HG03097 (cell line): ENCODE measurements around the gene PTPRM.

Experiments
- ATAC-seq: cut with Tn5 transposase; IDR thresholded peaks from one replicate; pipeline ENCODE4 v1.9.1; 2021; ENCODE audit not compliant: unreplicated experiment, low FRiP score

The PTPRM gene

DNA sequence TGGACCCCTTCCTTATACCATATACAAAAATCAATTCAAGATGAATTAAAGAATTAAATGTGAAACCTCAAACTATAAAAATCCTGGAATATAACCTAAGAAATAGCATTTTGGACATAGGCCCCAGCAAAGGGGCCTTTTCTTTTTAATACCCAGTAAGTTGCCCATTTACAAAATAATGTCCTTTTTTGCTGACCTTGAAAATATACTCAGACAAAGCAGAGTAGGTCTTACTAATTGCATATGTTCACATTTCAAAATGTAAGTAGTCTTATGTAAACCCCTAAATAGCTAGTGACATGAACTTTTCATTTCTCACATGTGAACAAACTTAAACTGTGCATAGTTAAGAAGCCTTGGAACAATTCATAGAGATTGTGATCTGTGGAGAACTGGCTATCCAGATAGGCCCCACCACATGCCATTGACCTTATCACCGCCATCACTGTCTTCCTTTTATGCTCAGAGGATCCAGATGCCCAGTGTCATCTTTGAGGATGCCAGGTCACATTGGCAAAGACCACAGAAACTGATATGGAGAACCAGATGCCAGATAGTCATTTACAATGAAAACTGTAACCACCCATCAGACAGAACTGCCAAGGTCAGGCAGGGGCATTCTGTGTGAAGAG is 759.8 kb downstream of the PTPRM start:
- ATAC-seq, result no peak

DNA sequence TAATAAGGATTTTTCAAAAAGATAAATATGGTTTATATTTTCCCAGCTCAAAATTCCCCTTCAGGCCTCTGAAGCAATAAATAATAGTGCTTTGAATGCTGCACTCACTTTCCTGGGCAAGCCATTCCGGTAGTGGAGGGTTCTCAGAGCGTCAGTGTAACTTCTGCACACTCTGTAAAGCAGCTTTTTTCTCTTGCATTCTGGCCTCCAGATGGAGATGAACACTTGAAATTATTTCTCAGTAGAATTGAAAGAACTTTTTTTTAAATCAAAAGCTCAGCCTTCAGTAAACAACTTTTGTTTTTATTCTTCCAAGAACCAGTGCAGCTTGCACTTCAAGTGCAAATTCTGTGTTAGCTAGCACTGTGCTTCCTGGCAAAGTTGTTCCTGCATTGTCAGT is 761.0 kb downstream of the PTPRM start:
- no peak for ATAC-seq

DNA sequence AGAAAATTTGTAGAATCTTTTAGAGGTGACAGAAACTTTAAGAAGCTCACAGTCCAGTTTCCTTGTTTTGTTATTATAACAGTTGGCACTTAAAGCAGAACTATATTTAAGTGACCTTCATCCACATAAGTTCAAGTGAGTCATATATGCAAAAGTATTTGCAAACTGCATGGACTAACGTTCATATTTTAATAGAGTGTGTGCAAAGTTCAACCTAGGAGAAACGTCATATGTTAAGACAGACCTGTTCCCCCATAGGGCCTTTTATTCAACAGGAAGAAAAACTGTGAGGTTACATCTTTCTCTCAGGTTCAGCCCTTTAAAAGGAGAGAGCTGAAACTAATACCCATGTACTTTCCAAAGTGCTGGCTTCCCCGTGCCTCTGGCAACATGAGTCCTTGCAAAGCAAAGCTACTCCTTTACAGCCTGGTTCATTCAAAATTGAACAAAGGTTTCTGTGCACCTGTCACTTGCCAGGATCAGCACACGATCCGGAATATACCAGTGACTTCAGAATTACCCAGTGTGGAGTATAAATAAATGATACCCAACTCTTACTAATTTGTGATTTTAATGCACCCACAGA is 762.2 kb downstream of the PTPRM start:
- ATAC-seq, result no peak

DNA sequence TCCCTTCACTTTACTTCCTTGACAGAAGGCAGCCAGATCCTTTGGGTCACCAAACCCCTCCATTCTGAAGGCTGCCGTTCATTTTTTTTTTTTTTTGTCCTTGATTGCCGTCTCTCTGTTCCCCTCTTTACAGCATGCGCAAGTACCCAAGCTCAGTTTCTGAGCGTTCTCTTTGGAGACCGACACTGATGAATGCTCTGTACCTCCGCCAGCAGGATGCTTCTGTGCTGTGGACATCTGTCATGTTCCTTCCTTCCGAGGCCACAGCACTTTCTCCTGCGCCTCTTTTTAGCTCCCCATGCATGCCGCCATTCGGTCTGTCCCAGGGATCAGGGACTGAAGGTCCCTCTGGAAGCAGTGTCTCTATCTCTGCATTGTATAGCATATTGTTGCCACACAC is 763.5 kb downstream of the PTPRM start:
- no peak for ATAC-seq

DNA sequence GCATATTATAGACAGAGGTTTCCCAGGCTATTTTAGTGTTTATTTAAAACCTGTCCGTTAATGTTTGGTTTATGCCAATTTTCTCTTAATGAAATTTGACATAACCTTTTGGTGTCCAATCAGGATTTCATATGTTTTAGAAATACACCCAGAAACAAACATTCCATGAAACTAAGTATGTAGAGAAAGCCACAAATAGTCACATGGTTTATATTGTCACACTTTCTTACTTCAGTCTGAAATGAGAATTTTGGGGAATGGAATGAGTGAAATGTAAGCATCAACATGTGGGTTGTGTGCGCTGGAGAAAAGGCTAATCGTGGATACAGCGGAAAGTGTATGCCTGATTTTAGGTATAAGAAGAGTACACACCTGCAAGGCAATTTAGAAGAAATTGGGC is 765.2 kb downstream of the PTPRM start:
- ATAC-seq, result no peak

DNA sequence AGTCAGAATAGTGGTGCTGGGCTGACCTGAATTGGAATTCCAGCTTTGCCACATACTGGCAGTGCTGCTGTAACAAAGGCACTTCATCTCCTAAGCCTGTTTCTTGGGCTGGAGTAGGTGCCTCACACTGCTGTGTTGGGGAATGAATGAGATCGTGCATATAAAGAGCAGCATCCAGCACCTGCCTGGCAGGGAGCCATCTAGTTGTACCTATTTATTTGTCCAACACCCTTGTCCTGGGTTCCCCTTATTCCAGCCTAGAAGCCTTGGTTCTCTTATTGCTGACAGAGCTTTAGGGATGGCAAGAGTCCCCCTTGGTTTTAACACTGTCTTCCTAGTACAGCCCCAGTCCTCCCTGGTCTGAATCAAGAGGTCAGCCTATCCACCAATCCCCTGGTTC is 766.8 kb downstream of the PTPRM start:
- ATAC-seq, result no peak

DNA sequence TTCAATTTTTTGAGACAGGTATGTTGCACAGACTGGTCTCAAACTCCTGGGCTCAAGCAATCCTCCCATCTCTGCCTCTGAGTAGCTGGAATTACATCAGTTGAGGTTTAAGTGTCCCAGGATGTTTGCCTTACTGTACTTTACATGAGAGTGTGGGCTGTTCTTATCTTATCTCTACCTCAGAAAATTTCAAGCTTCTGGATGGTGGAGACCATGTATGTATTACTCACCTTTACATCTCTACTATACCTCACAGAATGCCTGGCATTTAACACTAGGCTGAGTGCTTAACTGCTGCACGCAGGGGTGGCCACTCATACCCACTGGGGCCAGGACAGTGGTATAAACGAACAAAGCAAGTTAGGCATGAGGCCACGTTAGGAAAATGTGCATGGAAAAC is 770.1 kb downstream of the PTPRM start:
- no peak for ATAC-seq

DNA sequence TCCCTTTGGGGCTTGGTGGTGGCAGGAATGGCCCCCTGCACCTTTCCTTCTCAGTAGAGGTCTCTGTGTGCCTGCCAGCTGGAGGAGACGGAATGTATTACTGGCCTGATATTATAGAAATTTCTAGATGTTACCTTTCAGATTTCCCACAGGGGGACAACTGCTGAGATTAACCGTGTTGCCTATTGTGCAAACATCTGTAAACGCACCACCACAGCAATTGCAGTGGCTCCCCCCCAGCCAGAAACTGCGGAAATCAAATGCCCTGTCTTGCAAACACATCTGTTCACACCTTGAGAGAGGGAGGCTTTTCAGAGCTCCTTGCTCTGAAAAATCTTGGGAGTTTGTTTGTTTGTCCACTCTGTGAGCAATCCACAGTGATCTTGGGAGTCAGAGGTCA is 772.1 kb downstream of the PTPRM start:
- ATAC-seq, result no peak

DNA sequence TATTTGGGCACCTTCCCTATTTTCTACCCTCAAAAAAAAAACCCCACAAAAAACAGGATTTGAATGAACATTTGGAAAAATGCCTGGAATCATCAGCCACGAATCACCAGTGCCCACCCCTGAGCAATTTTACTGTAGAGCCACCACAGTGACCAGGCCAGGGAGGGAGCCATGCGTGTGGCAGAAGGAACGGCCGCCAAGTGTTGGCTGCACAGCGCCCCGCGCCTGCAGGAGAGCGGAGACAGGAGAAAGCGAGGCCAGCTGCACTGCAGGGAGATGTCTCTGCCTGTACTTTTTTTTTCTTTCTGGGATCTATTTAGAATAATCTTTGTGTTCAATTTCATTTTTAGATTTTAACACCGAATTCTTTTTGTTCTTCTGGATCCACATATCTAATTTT is 772.8 kb downstream of the PTPRM start:
- ATAC-seq, result no peak

DNA sequence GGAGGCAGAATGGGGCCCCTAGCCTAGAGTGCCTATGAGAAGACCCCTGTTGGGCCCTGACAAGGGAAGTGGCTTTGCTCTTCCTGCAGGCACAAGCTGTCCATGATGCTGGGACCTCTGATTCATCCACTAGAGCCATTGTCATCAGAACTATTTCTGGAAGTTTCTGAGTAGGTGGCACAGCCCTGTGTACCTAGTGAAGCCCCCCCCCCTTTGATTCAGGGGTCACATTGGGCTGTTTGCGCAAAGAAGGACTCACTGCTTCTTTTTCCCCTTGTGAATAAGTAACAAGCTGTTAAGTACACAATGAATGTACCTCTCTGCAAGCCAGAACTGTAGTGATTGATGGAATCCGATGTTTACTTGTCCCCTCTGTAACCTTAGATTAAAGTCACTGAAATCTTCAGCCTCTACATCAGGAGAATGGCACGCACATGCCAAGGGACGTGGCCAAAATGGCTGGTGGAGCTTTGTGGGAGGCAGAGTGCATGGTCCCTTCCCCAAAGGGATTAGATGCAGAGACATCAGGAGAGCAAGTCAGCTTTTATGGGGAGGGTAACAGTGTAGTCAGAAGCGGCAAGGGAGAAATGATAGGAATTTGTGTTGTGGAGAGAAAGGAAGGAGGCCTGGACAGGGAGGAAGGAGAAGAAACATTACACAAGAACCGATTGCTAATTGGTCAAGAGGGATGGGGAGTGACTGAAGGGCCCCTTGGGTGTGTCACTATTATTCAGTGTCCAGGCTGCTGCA is 774.5 kb downstream of the PTPRM start:
- ATAC-seq, result no peak

DNA sequence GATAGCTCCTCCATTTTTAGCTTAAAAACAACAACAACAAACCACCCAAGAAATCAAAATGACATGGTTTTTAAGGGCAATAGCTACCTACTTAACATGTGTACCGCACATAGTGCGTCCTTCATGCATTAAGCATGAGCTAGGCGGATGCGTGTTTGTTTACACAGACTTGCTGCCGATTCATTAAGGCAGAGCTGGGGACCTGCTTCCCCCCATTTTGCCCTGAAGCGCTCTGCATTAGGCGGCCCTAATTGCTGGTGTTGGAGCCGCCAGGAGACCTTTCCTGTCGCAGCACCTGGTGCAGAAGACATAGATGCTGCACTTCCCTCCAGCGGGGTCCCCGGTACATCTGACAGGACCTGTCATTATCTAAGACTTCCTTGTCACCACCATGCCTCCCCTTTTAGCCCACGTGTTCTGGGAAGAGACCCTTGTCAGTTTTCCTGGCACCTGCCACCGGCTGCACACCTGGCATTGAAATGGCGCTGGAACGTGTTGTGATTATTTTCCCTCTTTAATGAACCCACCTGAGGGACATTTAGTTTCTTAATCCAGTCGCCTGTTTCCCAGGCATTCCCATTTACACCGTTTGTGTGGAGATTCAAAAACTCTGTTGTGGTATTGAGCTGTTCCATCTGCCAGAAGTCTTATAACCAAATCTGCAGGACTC is 781.1 kb downstream of the PTPRM start:
- ATAC-seq, result no peak

DNA sequence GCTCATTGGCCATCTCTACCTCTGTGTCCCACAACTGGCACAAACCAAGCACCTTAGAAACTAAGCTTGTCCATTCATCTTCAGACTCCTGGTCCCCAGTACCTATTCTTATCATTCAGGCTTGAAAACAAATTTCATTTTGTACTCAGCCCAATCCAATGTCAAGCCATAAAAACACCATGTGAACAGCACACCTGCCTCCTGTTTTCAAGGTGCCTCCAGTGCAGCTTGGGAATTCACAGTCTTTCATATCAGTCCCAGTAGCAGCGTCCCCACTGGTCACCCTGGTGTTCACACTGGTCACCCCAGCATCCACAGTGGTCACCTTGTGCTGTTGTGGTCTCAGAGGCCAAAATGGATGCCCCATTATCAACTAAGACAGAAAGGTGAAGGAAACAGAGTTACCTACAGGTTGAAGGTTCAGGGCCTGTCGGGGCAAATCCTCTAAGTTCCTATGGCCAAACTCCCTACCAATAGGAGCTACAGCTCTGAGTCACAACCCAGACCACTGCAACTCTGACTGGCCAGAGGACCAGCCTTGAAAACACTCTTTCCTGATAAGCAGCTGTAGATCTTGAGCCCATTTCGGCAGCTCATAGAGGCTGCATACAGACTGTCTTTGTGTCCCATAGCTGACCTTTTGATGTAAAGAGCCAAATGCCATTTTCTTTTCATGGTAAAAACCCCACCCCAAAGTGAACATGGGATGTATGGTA is 782.6 kb downstream of the PTPRM start:
- ATAC-seq, result no peak

DNA sequence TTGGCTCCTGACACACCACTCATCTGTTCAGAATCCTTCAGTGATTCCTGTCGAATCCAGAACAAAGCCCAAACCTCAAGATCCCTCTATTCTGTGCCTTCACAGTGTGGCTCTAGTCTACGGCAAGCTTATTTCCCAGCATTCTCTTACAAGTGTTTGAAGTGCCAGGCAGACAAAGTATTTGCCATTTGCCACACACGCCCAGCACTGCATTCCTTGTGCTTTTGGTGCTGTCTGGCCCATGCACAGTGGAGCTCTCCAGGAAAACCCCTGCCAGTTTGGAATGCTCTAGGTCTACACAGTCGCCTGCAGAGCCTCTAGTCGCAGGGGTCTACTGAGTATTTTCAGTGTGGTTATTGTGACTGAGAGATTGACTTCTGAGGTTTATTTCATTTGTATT is 783.5 kb downstream of the PTPRM start:
- no peak for ATAC-seq

DNA sequence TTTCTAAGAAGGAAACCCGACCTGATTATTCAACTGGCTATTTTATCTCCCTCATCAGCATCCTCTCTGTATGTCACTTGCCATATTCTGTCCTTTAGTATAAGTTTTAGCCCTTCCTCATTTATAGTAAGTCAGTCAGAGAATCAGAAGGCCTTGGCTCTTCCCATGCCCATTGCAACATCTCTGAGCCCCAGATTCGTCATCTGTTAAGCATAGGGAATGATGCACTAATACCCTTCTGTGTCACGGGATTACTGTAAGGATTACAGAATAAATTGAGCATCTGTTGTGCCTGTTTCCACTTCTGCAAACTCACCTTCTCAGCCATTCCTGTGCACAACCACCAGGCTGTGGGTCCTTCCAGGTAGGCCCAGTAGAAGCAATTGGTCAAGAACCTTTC is 784.0 kb downstream of the PTPRM start:
- ATAC-seq, result no peak

DNA sequence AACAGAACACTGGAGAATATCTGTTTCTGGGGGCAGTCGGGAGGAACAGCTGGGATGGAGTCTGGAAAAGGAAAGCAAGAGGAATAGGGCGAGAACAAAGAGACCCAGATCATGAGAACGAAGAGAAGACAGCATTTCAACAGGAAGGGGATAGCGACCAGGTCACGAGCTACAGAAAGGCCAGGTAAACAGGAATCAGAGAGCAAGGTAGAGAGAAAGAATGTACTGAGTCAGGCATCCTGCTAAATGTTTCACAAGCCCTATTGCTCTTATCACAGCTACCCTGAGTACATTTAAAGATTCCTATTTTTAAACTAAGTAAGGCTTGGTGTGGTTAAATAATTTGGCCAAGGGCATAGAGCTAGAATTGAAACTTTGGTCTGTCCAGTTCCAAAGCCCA is 787.2 kb downstream of the PTPRM start:
- ATAC-seq, result no peak

DNA sequence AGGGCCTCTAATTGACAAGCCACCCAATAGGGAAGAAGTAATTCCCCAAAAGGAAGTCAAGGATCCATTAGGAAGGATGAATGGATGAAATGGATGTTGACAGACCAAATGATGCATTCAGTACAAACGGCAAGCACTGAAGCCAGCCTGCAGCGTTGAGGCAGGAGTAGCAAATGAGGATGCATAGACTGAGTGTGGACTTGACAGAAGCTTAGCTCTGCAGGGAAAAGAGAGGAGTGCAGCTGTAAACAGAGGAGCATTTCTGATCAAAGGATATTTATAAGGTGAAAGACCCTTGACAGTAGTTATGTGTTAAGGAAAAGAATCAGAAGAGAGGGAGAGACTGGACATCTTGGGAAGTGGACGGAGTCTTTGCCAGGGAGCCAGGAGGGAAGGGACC is 788.9 kb downstream of the PTPRM start:
- ATAC-seq, result no peak

DNA sequence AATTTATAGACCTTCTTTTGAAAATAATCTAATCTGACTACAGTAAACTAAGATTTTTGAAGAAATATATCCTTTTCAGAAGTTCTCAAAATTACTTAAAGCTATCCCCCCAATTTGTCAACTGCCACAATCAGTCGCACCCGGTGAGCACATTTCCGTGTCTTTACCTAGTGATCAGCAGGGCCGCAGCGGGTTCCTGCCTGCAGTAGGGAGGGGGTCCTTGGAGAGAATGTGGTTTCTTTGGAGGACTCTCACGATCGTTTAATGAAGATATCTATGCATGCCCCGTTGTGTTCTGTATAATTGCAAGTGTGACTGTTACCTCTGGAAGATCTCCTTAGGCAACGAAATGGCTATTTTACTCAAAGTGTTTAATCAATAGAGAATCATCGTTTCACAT is 790.2 kb downstream of the PTPRM start:
- no peak for ATAC-seq

DNA sequence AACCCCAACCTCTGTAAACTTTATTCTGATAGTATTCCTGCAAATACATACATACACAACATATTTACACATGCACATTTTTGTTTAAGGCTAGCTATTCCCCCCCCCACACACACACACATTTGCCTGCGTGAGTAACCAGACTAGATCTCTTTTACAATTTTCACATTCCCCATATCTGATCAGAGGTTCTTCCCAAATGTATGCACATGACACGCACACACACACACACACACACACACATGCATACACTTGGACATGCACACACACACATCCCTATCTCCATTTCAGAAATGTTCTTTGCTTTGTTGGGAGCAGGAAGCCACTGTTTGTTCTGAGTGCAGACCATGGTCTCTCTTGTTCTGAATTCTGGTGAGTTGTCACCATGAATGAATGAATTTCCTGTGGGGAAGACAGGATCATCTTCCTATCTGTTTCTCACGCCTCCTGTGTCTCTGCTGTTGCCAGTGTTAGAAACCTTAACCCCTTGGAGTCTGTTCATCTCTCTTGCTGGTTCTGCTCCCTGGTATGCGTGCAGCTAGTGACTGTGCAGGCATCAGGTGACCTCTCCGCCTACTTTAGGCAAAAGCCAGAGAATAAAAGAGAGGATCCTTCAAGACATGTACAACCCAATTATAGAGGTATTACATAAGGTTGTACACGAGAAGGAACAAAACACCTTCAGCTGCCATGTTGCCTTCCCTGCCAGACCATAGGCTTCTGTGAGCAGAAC is 791.1 kb downstream of the PTPRM start:
- ATAC-seq, result no peak

DNA sequence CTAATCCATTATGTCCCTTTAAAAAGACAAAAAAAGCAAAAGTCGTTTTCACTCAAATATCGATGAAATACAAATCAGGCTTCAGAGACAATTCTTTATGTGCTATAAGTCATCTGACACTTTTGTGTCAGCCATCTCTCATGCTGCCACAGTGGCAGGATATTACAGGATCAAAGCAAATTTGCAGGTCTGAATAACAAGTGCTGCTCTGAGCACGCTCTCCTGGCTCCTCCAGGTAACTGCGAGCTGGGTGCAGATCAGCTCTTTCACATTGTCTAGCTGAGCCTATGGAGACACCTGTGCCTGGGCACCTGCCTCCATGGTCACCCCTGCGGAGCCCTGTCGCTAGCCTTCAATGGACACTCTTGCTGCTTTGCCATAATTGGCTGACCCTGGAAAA is 792.0 kb downstream of the PTPRM start:
- no peak for ATAC-seq

DNA sequence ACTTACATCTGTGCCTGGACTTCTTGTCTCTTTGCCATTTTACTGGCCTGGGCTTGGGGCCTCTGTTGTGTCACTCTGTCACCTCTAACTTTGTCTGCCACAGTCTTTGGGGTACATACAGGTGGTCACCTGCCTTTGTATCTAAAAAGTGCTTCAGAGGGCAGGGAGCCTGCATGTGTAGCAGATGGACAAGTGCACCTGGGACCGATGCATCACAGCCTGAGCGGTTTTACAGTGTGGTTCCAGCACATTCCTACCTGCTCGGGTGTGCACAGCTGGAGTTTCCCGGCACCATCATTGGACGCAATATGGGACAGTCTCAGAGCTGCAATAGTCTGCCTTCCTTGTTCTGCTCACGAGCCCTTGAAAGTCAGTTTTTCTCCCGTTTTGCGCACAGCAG is 792.4 kb downstream of the PTPRM start:
- no peak for ATAC-seq
